ENCODE results near the gene TBK1.

- TF ChIP-seq CTCF (IDR thresholded peaks at IDR 0.05) = no peak
- no peak for TF ChIP-seq POLR2AphosphoS5 (IDR thresholded peaks at IDR 0.05; ENCODE audit: low read depth, low read length)
- TF ChIP-seq TCF7L2 (IDR thresholded peaks at IDR 0.05; ENCODE audit: low read depth, low read length) = no peak
- TF ChIP-seq REST (IDR thresholded peaks at IDR 0.05; ENCODE audit: insufficient read depth in 1 of 2, low read depth in 2 of 2, low read length in 1 of 2) = no peak
These were observed 45.0 kb downstream of the TBK1 start for GRCh38 chr12:64496839-64497400.

Measured in Panc1 (cell line).